KG1 (cell line): Measurements from ENCODE around the gene ABL1.
A peak's percentile ranks its signal among the peaks of the same experiment; 100 is the strongest.
"Not testable (repeated sequence)": the region's sequence is repeated elsewhere in the genome, so short reads cannot be mapped to it uniquely, and the experiment has no call there.

ENCODE experiments used
- DNase-seq: peaks from one replicate; lab custom pipeline; 2025; lab: John Stamatoyannopoulos, UW

Gene ABL1

DNA sequence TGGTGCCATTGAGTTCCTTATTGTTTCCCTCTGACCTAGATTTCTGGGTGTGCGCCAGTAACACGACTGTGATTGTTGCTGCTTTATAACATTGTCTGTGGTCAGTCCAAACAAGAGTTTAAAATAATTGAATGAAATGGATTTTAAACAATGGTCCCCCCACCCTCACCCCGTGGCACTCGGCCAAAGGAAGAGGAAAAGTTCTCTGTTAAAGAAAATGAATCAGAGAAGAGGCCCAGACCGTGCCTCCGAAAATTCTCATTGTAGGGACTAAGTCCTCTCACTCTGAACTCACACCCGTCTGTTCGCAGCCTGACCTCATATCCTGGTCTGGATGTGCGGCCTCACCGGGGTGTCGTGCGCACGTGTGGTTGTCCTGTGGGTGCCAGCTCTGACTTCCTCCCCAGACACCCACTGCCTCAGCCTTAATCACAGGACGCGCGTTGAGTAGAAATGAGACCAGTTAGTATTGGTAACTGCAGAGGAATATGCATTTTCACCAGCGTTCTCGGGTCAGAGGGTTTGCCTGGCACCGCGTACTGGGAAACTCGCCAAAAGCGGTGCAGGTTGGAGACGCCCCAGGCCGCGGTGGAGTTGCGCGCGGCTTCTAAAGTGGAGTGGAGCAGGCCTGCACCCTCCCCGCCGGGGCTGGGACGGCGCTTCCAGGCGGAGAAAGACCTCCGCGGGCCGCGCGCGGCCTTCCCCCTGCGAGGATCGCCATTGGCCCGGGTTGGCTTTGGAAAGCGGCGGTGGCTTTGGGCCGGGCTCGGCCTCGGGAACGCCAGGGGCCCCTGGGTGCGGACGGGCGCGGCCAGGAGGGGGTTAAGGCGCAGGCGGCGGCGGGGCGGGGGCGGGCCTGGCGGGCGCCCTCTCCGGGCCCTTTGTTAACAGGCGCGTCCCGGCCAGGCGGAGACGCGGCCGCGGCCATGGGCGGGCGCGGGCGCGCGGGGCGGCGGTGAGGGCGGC lies at the start of gene ABL1:
Gene ABL1, plus strand, starts transcription at position 884 of the 966 bp plus-strand sequence. CDS start 193 bp downstream, outside the sequence.
- DNase-seq, result peak; percentile 62

- DNase-seq, result no peak
These were observed 49.0 kb upstream of the ABL1 start for GRCh38 chr9:130785940-130786508.

DNA sequence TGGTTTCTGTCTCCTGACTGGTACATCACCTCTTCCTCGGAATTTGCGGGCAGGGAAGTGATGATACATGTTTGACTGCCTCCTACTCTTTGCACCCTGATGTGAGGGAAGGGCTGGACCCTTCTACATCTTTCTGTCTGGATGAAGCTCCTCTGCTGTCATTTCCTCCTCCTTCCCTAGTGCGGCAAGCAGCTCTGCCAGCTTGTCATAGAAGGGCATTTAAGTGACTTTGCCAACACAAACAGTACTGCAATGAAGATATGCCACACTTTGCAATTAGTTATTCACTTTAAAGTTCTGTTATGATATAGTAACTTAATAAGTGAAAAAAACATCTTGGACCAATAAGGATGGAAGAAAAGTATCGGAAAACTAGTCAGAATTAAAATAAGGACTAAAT lies 48.5 kb upstream of the ABL1 start:
- DNase-seq, result no peak

DNA sequence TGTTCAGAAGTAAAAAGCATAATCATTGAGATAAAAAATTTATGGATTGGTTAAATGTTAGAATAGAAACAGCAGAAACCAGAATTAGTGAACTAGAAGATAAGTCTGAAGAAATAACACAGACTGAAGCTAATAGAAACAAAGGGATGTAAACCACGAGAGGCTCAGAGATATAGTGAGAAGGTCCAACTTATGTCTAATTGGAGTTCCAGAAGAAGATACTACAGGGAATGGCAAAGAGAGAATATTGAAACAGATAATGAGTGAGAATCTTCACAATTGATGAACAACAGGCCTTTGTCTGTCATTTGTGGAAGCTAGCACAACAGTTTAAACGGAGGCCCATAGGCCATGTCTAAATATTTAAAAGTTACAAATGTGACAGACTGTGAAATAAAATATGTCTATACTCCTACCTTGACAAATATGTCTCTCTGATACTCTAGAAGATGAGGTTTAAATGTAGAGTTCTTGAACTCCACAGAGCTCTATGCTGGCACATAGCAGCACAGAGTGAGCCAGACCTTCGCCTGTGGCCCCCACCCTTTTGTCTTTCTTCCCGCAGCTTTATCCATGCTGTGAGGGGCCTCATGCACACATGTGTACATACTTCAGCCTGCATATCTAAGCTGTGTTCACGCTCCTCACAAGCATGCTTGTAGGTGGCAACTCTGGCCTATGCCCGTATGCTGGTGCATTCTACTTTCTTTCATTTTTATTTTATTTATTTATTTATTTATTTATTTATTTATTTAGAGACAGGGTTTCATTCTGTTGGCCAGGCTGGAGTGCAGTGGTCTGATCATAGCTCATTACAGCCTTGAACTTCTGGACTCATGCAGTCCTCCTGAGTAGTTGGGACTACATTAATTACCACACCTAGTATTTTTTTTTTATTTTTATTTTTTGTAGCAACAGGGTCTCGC lies 45.0 kb upstream of the ABL1 start:
- no peak for DNase-seq

- DNase-seq, result no peak
These were observed 43.7 kb upstream of the ABL1 start for GRCh38 chr9:130791303-130791894.

DNA sequence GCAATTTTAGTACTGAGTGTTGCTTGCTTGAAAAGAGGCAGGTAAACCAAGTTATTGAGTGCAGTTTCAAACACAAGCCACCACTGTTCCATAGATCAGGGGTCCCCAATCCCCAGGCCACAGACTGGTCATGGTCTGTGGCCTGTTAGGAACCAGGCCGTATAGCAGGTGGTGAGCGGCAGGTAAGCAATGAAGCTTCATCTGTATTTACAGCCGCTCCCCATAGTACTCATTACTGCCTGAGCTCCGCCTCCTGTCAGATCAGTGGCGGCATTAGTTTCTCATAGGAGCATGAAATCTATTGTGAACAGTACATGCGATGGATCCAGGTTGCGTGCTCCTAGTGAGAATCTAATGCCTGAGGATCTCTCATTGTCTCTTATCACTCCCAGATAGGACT lies 41.5 kb upstream of the ABL1 start:
- no peak for DNase-seq

- DNase-seq, result not testable (repeated sequence)
These were observed 41.0 kb upstream of the ABL1 start for GRCh38 chr9:130794021-130794420.

DNA sequence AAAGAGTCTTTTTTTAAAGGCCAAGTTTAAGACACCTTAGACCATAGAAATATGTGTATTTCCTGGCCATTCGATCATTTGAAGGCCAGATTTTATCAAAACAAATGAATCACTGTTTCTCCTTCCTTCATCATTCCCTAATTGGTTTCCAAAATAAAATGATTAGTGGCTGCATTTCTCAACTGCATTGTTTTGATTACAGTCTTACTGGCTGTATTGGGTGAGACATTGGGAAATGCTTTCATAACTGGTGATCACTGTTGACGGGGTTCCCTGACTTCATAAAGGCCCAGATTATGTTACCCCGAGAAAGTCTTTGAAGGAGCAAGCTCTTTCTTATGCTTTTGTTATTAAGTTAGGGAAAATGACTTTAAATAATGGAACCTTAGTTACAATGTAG lies 40.6 kb upstream of the ABL1 start:
- DNase-seq, result not testable (repeated sequence)

DNA sequence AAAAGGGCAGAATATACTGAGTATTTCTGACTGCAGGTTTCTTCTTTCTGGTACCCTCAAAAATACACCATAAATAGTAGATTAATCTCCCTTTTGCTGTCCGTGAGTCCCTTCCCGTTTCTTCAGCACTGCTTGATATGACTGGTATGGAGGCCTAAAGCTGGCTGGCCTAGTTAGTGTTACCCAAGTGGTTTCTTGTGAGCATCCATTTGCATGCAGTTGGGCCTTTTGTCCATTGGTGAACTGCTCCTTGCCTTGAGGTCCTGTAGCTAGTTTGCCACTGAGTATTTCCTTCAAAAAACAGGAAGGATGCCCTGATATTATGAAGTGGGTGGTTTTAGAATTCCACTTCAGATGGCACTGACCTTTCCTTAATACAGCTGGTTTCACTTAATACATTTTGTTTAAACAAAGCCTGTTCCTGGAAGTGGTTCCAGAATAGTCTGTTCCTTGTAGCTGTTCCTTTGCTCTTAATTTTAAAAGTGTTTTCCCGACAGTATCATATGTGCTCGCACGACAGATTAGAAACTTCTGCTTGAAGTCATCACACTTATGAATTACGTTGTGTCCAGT lies 40.0 kb upstream of the ABL1 start:
- no peak for DNase-seq

DNA sequence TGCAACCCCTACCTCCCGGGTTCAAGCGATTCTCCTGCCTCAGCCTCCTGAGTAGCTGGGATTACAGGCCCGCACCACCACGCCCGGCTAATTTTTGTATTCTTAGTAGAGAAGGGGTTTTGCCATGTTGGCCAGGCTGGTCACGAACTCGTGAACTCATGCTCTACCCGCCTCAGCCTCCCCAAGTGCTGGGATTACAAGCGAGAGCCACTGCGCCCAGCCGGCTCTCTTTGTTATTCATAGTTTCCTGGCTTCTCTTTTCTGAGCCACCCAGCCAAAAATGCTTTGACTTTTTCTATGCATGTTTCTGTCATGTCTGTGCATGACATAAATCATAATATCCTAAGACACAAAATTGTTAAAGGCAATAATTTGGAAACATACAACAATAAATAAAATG lies 31.9 kb upstream of the ABL1 start:
- DNase-seq, result not testable (repeated sequence)

DNA sequence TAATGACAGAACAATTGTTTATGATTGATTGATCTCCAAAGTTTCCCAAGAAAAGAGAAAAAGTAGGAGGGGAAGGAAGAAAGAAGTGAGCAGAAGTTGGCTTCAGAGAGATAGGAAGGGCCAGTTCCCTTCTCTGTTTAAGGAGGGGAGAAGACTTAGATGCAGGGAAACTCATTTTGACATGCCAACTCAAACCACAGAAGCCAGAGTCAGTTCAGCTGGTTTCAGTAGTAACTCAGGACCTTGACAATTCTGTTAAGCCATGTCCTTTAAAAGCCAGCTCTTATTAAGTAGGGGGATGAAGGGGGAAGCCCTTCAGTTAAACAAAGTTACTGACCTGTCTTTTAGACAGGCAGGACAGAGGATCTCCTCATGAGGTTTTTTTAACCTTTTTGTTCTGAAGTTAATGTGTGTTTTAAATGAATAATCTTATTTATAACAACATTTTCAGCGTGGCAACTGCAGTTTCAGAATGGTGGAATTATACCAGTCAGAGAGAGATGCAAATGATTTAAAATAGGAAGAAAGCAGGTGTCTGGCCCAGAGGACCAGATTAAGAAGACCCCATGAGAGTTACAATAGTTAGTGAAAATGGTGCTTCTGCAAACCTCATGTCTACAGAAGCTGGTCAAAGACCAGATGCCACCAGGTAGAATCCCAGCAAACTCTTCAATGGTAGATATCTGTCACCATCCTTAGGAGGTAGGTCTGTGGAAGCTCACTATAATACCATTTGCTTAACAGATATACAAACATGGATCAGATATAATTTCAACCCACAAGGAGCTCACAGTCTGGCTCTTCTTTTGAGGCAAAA lies 29.3 kb upstream of the ABL1 start:
- DNase-seq, result no peak

GRCh38 chr9:130806327-130806716 lies 28.7 kb upstream of the ABL1 start:
- DNase-seq, result no peak

GRCh38 chr9:130810609-130811136 lies 24.4 kb upstream of the ABL1 start:
- no peak for DNase-seq

DNA sequence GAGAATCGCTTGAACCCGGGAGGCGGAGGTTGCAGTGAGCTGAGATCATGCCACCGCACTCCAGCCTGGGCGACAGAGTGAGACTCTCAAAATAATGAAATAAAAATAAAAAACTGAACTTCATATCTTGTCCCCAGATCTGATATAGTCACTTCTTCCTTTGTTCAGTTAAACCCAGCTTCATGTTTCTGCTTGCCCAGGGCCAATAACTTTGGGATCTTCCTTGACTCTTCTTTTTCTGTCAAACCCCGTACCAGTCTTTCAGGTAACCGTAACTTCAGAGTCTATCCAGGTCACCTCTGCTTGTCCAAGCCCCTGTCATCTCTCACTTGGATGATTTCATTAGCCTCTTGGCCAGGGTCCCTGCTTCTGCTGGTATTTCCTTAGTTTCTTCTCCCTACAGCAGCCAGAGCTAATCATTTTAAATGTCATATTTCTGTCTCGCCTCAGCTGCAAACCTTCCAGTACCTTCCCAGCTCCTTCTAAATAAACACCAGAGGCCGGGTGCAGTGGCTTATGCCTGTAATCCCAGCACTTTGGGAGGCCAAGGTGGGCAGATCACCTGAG lies 19.7 kb upstream of the ABL1 start:
- DNase-seq, result no peak

GRCh38 chr9:130817914-130818313 lies 17.1 kb upstream of the ABL1 start:
- no peak for DNase-seq

GRCh38 chr9:130820135-130820738 lies 14.8 kb upstream of the ABL1 start:
- DNase-seq, result no peak

GRCh38 chr9:130823435-130823834 lies 11.6 kb upstream of the ABL1 start:
- DNase-seq, result no peak

DNA sequence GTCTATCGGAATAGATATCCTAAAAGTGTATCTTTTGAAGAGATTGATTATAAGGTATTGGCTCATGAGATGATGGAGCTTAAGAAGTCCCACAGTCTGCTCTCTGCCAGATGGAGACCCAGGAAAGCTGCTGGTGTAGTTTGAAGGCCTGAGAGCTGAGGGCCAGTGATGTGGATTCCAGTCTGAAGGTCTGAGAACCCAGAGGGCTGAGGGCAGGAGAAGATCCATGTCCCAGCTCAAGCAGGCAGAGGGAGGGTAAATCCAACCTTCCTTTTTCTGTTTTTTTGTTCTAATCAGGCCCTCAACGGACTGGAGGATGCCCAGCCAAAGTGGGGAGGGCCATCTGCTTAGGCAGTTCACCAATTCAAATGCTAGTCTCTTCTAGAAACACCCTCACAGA lies 11.0 kb upstream of the ABL1 start:
- no peak for DNase-seq

DNA sequence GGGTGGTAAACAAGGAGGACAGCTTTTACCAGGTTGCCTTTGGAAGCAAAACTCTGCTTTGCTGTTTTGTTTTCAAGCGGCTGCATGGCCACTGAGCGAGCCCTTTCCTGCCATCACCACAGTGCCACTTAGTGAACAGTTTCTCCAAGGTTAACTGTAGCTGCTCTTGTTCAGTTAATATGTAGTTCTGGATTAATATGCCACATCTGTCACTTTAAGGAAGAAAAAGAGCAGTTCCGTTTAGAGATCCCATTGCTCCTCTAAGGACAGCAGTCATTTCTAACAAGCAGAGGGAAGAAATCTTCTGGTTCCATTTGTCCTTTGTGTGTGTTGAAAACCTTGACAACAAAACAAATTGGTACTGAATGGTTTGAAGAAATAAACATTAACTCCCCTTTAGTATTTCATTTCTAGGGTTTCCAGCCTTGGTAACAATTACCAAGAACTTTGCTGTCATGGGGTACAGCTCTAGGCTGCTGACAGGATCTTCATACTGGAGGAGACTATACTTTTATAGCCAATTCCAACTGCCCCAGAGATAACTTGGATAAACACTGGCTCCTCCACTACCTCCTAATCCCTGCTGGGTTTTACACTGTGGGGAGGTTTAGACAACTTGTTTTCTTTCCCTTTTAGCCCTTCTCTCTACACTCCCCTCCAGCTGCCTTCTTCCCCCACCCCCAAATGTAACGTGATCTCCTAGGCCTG lies 10.3 kb upstream of the ABL1 start:
- DNase-seq, result no peak
